ENCODE measurements around the gene COL1A1.

- TF ChIP-seq CTCF (IDR thresholded peaks at IDR 0.05) (no peak), POLR2AphosphoS5 (IDR thresholded peaks at IDR 0.05; ENCODE audit: insufficient read depth in 1 of 2, low read depth in 1 of 2) (peak in 1 of 2 donors; percentile 43), POLR2A (IDR thresholded peaks at IDR 0.05) (peak in 1 of 2 donors; percentile 9)
Observed at GRCh38 chr17:50173335-50173941, 28.0 kb downstream of the COL1A1 start.
